ENCODE measurements around the gene CA9.

- TF ChIP-seq CTCF (conservative IDR thresholded peaks at IDR 0.05) (no peak), ZFX (IDR thresholded peaks at IDR 0.05) (no peak)
These were observed 265 bp downstream of the CA9 start for GRCh38 chr9:35674025-35674361.

Data from C4-2B (cell line).